ENCODE measurements around the gene TMEM200A.

DNA sequence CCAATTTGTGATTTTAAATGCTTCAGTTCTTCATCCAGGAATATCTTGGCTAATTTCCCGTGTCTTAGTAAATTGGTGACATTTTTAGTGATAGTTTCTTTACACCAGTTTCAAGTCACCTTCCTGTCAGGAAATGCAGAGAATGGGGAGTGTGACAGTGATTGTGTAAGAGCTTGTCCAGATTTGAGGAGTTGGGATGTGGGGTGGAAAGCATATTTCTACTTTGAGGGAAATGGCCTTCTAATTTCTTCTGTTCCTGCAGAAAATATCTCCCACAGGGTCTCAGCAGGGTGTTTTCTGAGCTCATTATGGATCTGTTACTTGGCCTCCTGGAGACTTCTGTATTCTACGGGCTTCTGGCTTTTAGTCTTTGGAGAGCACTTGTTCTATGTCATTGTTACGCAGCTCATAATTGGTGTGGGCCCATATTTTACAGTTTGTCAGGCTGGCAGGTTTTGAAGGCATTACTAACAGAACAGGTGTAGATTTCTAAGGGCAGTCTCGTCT, 65.6 kb downstream of the TMEM200A start:
- TF ChIP-seq, protein P1, sequence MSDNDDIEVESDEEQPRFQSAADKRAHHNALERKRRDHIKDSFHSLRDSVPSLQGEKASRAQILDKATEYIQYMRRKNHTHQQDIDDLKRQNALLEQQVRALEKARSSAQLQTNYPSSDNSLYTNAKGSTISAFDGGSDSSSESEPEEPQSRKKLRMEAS (IDR thresholded peaks at IDR 0.05) = no peak
- TF ChIP-seq SP1 (IDR thresholded peaks at IDR 0.05; ENCODE audit: low read depth, low read length) (no peak), KDM1A (IDR thresholded peaks at IDR 0.05; ENCODE audit: borderline replicate concordance, low read length) (no peak), POLR2A (IDR thresholded peaks at IDR 0.05; ENCODE audit: control extremely low read depth in 1 of 2, low read depth in 2 of 2, low read length in 2 of 2) (no peak), TAF1 (IDR thresholded peaks at IDR 0.05; ENCODE audit: low read depth, low read length) (no peak), TCF12 (IDR thresholded peaks at IDR 0.05; ENCODE audit: low read depth, low read length) (no peak)
- TF ChIP-seq, protein P2, sequence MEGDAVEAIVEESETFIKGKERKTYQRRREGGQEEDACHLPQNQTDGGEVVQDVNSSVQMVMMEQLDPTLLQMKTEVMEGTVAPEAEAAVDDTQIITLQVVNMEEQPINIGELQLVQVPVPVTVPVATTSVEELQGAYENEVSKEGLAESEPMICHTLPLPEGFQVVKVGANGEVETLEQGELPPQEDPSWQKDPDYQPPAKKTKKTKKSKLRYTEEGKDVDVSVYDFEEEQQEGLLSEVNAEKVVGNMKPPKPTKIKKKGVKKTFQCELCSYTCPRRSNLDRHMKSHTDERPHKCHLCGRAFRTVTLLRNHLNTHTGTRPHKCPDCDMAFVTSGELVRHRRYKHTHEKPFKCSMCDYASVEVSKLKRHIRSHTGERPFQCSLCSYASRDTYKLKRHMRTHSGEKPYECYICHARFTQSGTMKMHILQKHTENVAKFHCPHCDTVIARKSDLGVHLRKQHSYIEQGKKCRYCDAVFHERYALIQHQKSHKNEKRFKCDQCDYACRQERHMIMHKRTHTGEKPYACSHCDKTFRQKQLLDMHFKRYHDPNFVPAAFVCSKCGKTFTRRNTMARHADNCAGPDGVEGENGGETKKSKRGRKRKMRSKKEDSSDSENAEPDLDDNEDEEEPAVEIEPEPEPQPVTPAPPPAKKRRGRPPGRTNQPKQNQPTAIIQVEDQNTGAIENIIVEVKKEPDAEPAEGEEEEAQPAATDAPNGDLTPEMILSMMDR (IDR thresholded peaks at IDR 0.05; ENCODE audit: control extremely low read depth in 1 of 3, insufficient read depth in 1 of 3, low read depth in 1 of 3, low read length in 3 of 3) = no peak
